HepG2 (cell line): ENCODE data around the gene SLC6A9. TPM values are rescaled to one million over a fixed set of nuclear protein-coding genes. Genes with fewer than 3 reads are reported as not detected.

ENCODE experiments used
- ATAC-seq: fragments of 200-7000 bp; cut with Tn5 transposase; 3 replicates; pipeline ENCODE4 v1.9.1; 2020; ENCODE audit warnings: mild to moderate bottlenecking, moderate library complexity
- BruUV-seq: library from RNA; stranded (reverse); fragments of 400-500 nt; replicated peaks from 2 replicates; lab custom pipeline; 2021; lab: Mats Ljungman, UMichigan
- CTCF ChIA-PET: fragments of 300-600 bp; formaldehyde crosslinking; extraction: SDS; loops from one replicate; lab custom pipeline; 2021; ENCODE audit warnings: low total read pairs, inconsistent platforms, low intra/inter-chr PET ratio; lab: Yijun Ruan, JAX
- POLR2A ChIA-PET: fragments of 350-600 bp; sonication (Branson Sonifier 250); formaldehyde crosslinking; loops from one replicate; lab custom pipeline; 2020; ENCODE audit warnings: antibody characterized with exemption, inconsistent platforms; lab: Yijun Ruan, JAX
- DNase-seq: peaks from one replicate; pipeline ENCODE4 v3.0.0-alpha.2; 2015; ENCODE audit warnings: low spot score
- FAIRE-seq: peaks from 3 replicates; lab custom pipeline; 2011; peaks lifted over from hg19 to GRCh38; lab: Jason Lieb, UNC
- H2AFZ ChIP-seq: one replicate; pipeline ENCODE4 v1.6.1; 2011; ENCODE audit warnings: low read length, inconsistent platforms
- H3K27ac ChIP-seq: fragments of 300-600 bp; 3 replicates; pipeline ENCODE4 v1.8.0; 2011; ENCODE audit warnings: mixed run types, mild to moderate bottlenecking, mixed read lengths, low read length, inconsistent platforms; ENCODE audit not compliant: insufficient read depth; ENCODE audit errors: extremely low read length
- H3K27me3 ChIP-seq, 2 experiments: fragments of 200-600 bp in 1 of 2; 2 replicates in 1 of 2; 3 replicates in 1 of 2; pipeline versions ENCODE4 v1.6.0 to v1.8.0; 2011; ENCODE audit warnings: low read length in 2 of 2, mild to moderate bottlenecking in 2 of 2, moderate library complexity in 2 of 2, inconsistent platforms in 1 of 2; ENCODE audit not compliant: insufficient read depth in 2 of 2, control insufficient read depth in 1 of 2
- H3K36me3 ChIP-seq, 2 experiments: fragments of 200-600 bp in 1 of 2; replicated peaks in 1 of 2; 2 replicates in 1 of 2; 3 replicates in 1 of 2; pipeline versions ENCODE4 v1.5.1 to v1.8.0; 2011; ENCODE audit warnings: low read length in 2 of 2, inconsistent platforms in 1 of 2; ENCODE audit not compliant: insufficient read depth in 2 of 2, control insufficient read depth in 1 of 2
- H3K4me1 ChIP-seq: 2 replicates; pipeline ENCODE4 v1.5.1; 2012; ENCODE audit warnings: low read length, inconsistent platforms; ENCODE audit not compliant: insufficient read depth
- H3K4me2 ChIP-seq: 2 replicates; pipeline ENCODE4 v1.6.0; 2011; ENCODE audit warnings: low read depth, low read length, inconsistent platforms
- H3K4me3 ChIP-seq, 3 experiments: fragments of 200-600 bp in 1 of 3; sonication (generic), shearing (Covaris generic) in 1 of 3; replicated peaks in 1 of 3; 2 replicates each; pipeline ENCODE4 v1.5.1; 2011 to 2016; ENCODE audit warnings: low read length in 3 of 3, inconsistent platforms in 2 of 3, low read depth in 2 of 3, mild to moderate bottlenecking in 2 of 3, control low read depth in 1 of 3, mixed read lengths in 1 of 3; ENCODE audit not compliant: insufficient read depth in 1 of 3
- H3K79me2 ChIP-seq: one replicate; pipeline ENCODE4 v1.6.1; 2011; ENCODE audit warnings: low read length, inconsistent platforms; ENCODE audit not compliant: insufficient read depth
- H3K9ac ChIP-seq: 2 replicates; pipeline ENCODE4 v1.6.0; 2011; ENCODE audit warnings: mild to moderate bottlenecking, low read depth, low read length, inconsistent platforms; ENCODE audit not compliant: insufficient read depth
- H3K9me3 ChIP-seq: 2 replicates; pipeline ENCODE4 v1.5.1; 2012; ENCODE audit warnings: mild to moderate bottlenecking, low read length
- H4K20me1 ChIP-seq: 2 replicates; pipeline ENCODE4 v1.6.0; 2011; ENCODE audit warnings: inconsistent platforms, mild to moderate bottlenecking, low read length, moderate library complexity; ENCODE audit not compliant: insufficient read depth
- CHD4 ChIP-seq: fragments of 200-600 bp; sonication (generic); IDR thresholded peaks from 2 replicates; pipeline ENCODE4 v1.7.0; 2017; ENCODE audit warnings: mild to moderate bottlenecking, low read length, borderline replicate concordance
- FOXA1 ChIP-seq, 2 experiments: fragments of 450-650 bp in 1 of 2; sonication (generic) in 1 of 2; formaldehyde crosslinking in 1 of 2; IDR thresholded peaks; 2 replicates each; pipeline versions ENCODE4 v1.4.0 to v1.6.1; 2016 to 2020; ENCODE audit warnings: missing genetic modification reagents in 1 of 2
- FOXC1 ChIP-seq: sonication (generic); formaldehyde crosslinking; IDR thresholded peaks from 2 replicates; pipeline ENCODE4 v1.8.0; 2022; ENCODE audit warnings: mild to moderate bottlenecking, missing genetic modification reagents, borderline replicate concordance
- FOXM1 ChIP-seq: sonication (generic); formaldehyde crosslinking; IDR thresholded peaks from 2 replicates; pipeline ENCODE4 v1.5.0; 2020; ENCODE audit warnings: missing genetic modification reagents
- HDAC1 ChIP-seq: sonication (generic); formaldehyde crosslinking; IDR thresholded peaks from 2 replicates; pipeline ENCODE4 v1.5.1; 2020; ENCODE audit warnings: mild to moderate bottlenecking, missing genetic modification reagents
- HES4 ChIP-seq: sonication (generic); formaldehyde crosslinking; IDR thresholded peaks from 2 replicates; pipeline ENCODE4 v1.9.0; 2021; ENCODE audit warnings: mild to moderate bottlenecking, missing genetic modification reagents, borderline replicate concordance
- KDM1A ChIP-seq: IDR thresholded peaks from 2 replicates; pipeline ENCODE4 v1.6.1; 2016; ENCODE audit warnings: missing compliant biosample characterization
- KDM5A ChIP-seq: fragments of 200-600 bp; sonication (generic); IDR thresholded peaks from 2 replicates; pipeline ENCODE4 v1.7.0; 2018; ENCODE audit warnings: antibody characterized with exemption, mild to moderate bottlenecking, low read length, borderline replicate concordance
- NRL ChIP-seq: sonication (generic); formaldehyde crosslinking; IDR thresholded peaks from 2 replicates; pipeline ENCODE4 v1.5.0; 2020; ENCODE audit warnings: missing genetic modification reagents, mild to moderate bottlenecking, moderate library complexity, borderline replicate concordance
- POLR2AphosphoS5 ChIP-seq: IDR thresholded peaks from 2 replicates; pipeline ENCODE4 v1.6.1; 2012; ENCODE audit warnings: low read depth, low read length
- RXRA ChIP-seq: sonication (generic); formaldehyde crosslinking; IDR thresholded peaks from 2 replicates; pipeline ENCODE4 v1.5.1; 2020; ENCODE audit warnings: missing genetic modification reagents
- SALL1 ChIP-seq: sonication (generic); formaldehyde crosslinking; IDR thresholded peaks from 2 replicates; pipeline ENCODE4 v1.8.0; 2022; ENCODE audit warnings: mild to moderate bottlenecking, missing genetic modification reagents
- SALL2 ChIP-seq: sonication (generic); formaldehyde crosslinking; IDR thresholded peaks from 2 replicates; pipeline ENCODE4 v1.8.1; 2023; ENCODE audit warnings: mild to moderate bottlenecking, missing genetic modification reagents, inconsistent platforms
- SNAPC5 ChIP-seq: sonication (generic); formaldehyde crosslinking; IDR thresholded peaks from 2 replicates; pipeline ENCODE4 v1.8.1; 2023; ENCODE audit warnings: mild to moderate bottlenecking, missing genetic modification reagents, borderline replicate concordance
- SP1 ChIP-seq, 2 experiments: fragments of 450-650 bp in 1 of 2; sonication (generic) in 1 of 2; formaldehyde crosslinking in 1 of 2; IDR thresholded peaks; 2 replicates each; pipeline versions ENCODE4 v1.4.0 to v1.6.1; 2016 to 2020; ENCODE audit warnings: missing genetic modification reagents in 1 of 2
- SP5 ChIP-seq: IDR thresholded peaks from 2 replicates; pipeline ENCODE4 v1.6.1; 2016; ENCODE audit warnings: low read depth, borderline replicate concordance
- ZMYM4 ChIP-seq: sonication (generic); formaldehyde crosslinking; IDR thresholded peaks from 2 replicates; pipeline ENCODE4 v1.8.1; 2023; ENCODE audit warnings: mild to moderate bottlenecking, missing genetic modification reagents
- ZNF235 ChIP-seq: sonication (generic); formaldehyde crosslinking; IDR thresholded peaks from 2 replicates; pipeline ENCODE4 v1.8.1; 2023; ENCODE audit warnings: mild to moderate bottlenecking, missing genetic modification reagents, borderline replicate concordance
- ZNF253 ChIP-seq: sonication (generic); formaldehyde crosslinking; IDR thresholded peaks from 2 replicates; pipeline ENCODE4 v1.8.0; 2022; ENCODE audit warnings: mild to moderate bottlenecking, missing genetic modification reagents, borderline replicate concordance
- ZNF430 ChIP-seq: sonication (generic); formaldehyde crosslinking; IDR thresholded peaks from 2 replicates; pipeline ENCODE4 v1.9.0; 2021; ENCODE audit warnings: mild to moderate bottlenecking, missing genetic modification reagents
- ZNF501 ChIP-seq: sonication (generic); formaldehyde crosslinking; IDR thresholded peaks from 2 replicates; pipeline ENCODE4 v1.5.1; 2020; ENCODE audit warnings: mild to moderate bottlenecking, moderate library complexity, missing genetic modification reagents
- ZNF589 ChIP-seq: sonication (generic); formaldehyde crosslinking; conservative IDR thresholded peaks from 2 replicates; pipeline ENCODE4 v1.8.0; 2022; ENCODE audit warnings: mild to moderate bottlenecking, moderate library complexity, missing genetic modification reagents
- ZNF777 ChIP-seq: sonication (generic); formaldehyde crosslinking; IDR thresholded peaks from 2 replicates; pipeline ENCODE4 v1.4.0; 2020; ENCODE audit warnings: missing genetic modification reagents
- ZNF782 ChIP-seq: sonication (generic); formaldehyde crosslinking; IDR thresholded peaks from 2 replicates; pipeline ENCODE4 v1.4.0; 2020; ENCODE audit warnings: missing genetic modification reagents, mild to moderate bottlenecking, borderline replicate concordance
- ZNF788 ChIP-seq: sonication (generic); formaldehyde crosslinking; IDR thresholded peaks from 2 replicates; pipeline ENCODE4 v1.5.0; 2020; ENCODE audit warnings: mild to moderate bottlenecking, missing genetic modification reagents, borderline replicate concordance
- ZNF83 ChIP-seq: sonication (generic); formaldehyde crosslinking; IDR thresholded peaks from 2 replicates; pipeline ENCODE4 v1.4.0; 2020; ENCODE audit warnings: missing genetic modification reagents, mild to moderate bottlenecking, borderline replicate concordance
- ZZZ3 ChIP-seq: sonication (generic); formaldehyde crosslinking; IDR thresholded peaks from 2 replicates; pipeline ENCODE4 v1.4.0; 2020; ENCODE audit warnings: missing genetic modification reagents, mild to moderate bottlenecking, borderline replicate concordance
- WGBS: methylation state at CpG from one replicate; pipeline ENCODE4 v1.1.6; 2017; ENCODE audit warnings: low lambda C conversion rate; 5-methylcytosine and 5-hydroxymethylcytosine counted together
- in situ Hi-C: cut with HindIII; loops from 2 replicates; pipeline ENCODE4 v1.10.0; 2017; ENCODE audit warnings: low pct_unique_long_range_greater_than_20kb; ENCODE audit not compliant: extremely low pct_ligation_motif_present
- intact Hi-C: fragments of 100-400 bp; cut with micrococcal nuclease; formaldehyde crosslinking; loops from one replicate; pipeline ENCODE4 v1.10.0; 2022; ENCODE audit not compliant: unreplicated experiment
- polyA plus RNA-seq, 8 experiments: library from polyadenylated mRNA; depleted of rRNA in 3 of 8; stranded (reverse) in 7 of 8; unstranded in 1 of 8; fragments of >200 nt; fragmentation: Illumina TruSeq in 4 of 8; extraction: Trizol in 4 of 8; gene quantifications; 2 replicates each; pipeline versions ENCODE4 v1.2.1 to v1.2.3, GENCODE V29; 2011 to 2016; ENCODE audit warnings: low read depth in 4 of 8, missing spikeins in 1 of 8, mixed read lengths in 1 of 8; ENCODE audit not compliant: insufficient read depth in 1 of 8
- total RNA-seq, 5 experiments: library from RNA; depleted of rRNA; stranded (reverse); fragments of >200 nt; fragmentation: Illumina TruSeq; extraction: Trizol; gene quantifications; 2 replicates each; pipeline ENCODE4 v1.2.3, GENCODE V29; 2016; ENCODE audit warnings: low read depth in 1 of 5

SLC6A9 gene
- total and polyA plus RNA-seq, 2 of the 13 experiments (the other 11 are each of a cell fraction or from before 2014, with no cell fraction given), result 8.5 to 9.9 TPM

- Histone ChIP-seq H4K20me1 (no peaks in the 10 kb centered on the region), H3K9ac (peak overlapping the region; percentile 50), H3K4me1 (peaks cover 61% of the 10 kb centered on the region), H3K27ac (peak overlapping the region; percentile 62), H3K4me3 (peak overlapping the region in 1 of 3 experiments; percentile 46; a peak in 2 of 6 replicates), H3K9me3 (no peaks in the 10 kb centered on the region), H2AFZ (no peak overlapping the region), H3K79me2 (peaks cover 6% of the 10 kb centered on the region), H3K36me3 (peaks cover 15 to 30% of the 10 kb centered on the region in 2 experiments; a peak in 4 of 5 replicates), H3K27me3 (no peaks in the 10 kb centered on the region), H3K4me2 (peak overlapping the region; percentile 60)
- in situ Hi-C loops, result no loop called here
- ATAC-seq, result peak; percentile 21
- peak; percentile 55 for DNase-seq
- ChIA-PET POLR2A (interaction anchor here (0.7 to 4.3 kb wide), 7 partner anchors 9 to 337 kb away, joined by 3 to 32 read pairs (median 6); partner anchors contain the start of genes ATP6V0B, B4GALT2, DPH2 and IPO13), CTCF (no interaction called here)
- no TSS peak for BruUV-seq
- FAIRE-seq, result peak; percentile 72
- intact Hi-C loops, result no loop called here
- 12% methylated on average over 6 of the region's 6 CpGs for WGBS
- TF ChIP-seq ZNF253 (CRISPR knock-in tag) (no peak), ZNF589 (CRISPR knock-in tag) (no peak), FOXC1 (no peak; the same call in 1 of the 2 replicates), RXRA (no peak), ZZZ3 (no peak), HES4 (no peak), ZNF777 (no peak), CHD4 (no peak), FOXM1 (no peak), ZNF788 (CRISPR knock-in tag) (peak; percentile 41; the same call in 1 of the 2 replicates), NRL (CRISPR knock-in tag) (no peak), ZNF83 (no peak), HDAC1 (CRISPR knock-in tag) (0 out of 2 replicates have a peak, but pooled peaks have one; percentile 7), SP5 (CRISPR knock-in tag) (no peak), KDM5A (no peak), SALL2 (CRISPR knock-in tag) (no peak), ZNF501 (CRISPR knock-in tag) (0 out of 2 replicates have a peak, but pooled peaks have one; percentile 41), SNAPC5 (CRISPR knock-in tag) (no peak), POLR2AphosphoS5 (peak; percentile 43), ZNF235 (CRISPR knock-in tag) (no peak), SP1 (IDR thresholded peaks at IDR 0.05) (no peak), SP1 (CRISPR knock-in tag; IDR thresholded peaks at IDR 0.05) (no peak), SALL1 (CRISPR knock-in tag) (peak; percentile 40; the same call in 1 of the 2 replicates), FOXA1 (IDR thresholded peaks at IDR 0.05) (no peak), FOXA1 (CRISPR knock-in tag; IDR thresholded peaks at IDR 0.05) (peak; percentile 86), KDM1A (CRISPR knock-in tag) (no peak), ZMYM4 (CRISPR knock-in tag) (no peak; the same call in 1 of the 2 replicates), ZNF782 (CRISPR knock-in tag) (no peak), ZNF430 (CRISPR knock-in tag) (0 out of 2 replicates have a peak, but pooled peaks have one; percentile 55)
Measured at GRCh38 chr1:43987159-43987902, 43.9 kb downstream of the SLC6A9 start.
